Nephron (organoid): ENCODE results near the gene JAG1.

Source experiments
- H3K27ac Mint-ChIP-seq, 3 experiments: 2 replicates each; pipeline ENCODE4 v1.8.0; 2020; ENCODE audit warnings: mixed read lengths in 3 of 3, mild to moderate bottlenecking in 2 of 3, moderate library complexity in 1 of 3
- H3K27me3 Mint-ChIP-seq: 2 replicates; pipeline ENCODE4 v1.8.0; 2021; ENCODE audit warnings: low read depth, mild to moderate bottlenecking, moderate library complexity, mixed read lengths
- H3K36me3 Mint-ChIP-seq: 2 replicates; pipeline ENCODE4 v1.8.0; 2020; ENCODE audit warnings: low read depth, mixed read lengths
- H3K4me1 Mint-ChIP-seq: 2 replicates; pipeline ENCODE4 v1.8.0; 2020; ENCODE audit warnings: mixed read lengths
- H3K4me3 Mint-ChIP-seq, 3 experiments: 2 replicates each; pipeline ENCODE4 v1.8.0; 2020; ENCODE audit warnings: mild to moderate bottlenecking in 3 of 3, mixed read lengths in 3 of 3, moderate library complexity in 2 of 3
- H3K9me3 Mint-ChIP-seq: 2 replicates; pipeline ENCODE4 v1.8.0; 2020; ENCODE audit warnings: mixed read lengths
- TF ChIP-seq, protein P1 (sequence below), 3 experiments: fragments of 200-600 bp; sonication (generic); IDR thresholded peaks; one replicate each; pipeline ENCODE4 v1.5.0; 2021; ENCODE audit warnings: antibody characterized with exemption in 3 of 3; ENCODE audit not compliant: unreplicated experiment in 3 of 3

The JAG1 gene

DNA sequence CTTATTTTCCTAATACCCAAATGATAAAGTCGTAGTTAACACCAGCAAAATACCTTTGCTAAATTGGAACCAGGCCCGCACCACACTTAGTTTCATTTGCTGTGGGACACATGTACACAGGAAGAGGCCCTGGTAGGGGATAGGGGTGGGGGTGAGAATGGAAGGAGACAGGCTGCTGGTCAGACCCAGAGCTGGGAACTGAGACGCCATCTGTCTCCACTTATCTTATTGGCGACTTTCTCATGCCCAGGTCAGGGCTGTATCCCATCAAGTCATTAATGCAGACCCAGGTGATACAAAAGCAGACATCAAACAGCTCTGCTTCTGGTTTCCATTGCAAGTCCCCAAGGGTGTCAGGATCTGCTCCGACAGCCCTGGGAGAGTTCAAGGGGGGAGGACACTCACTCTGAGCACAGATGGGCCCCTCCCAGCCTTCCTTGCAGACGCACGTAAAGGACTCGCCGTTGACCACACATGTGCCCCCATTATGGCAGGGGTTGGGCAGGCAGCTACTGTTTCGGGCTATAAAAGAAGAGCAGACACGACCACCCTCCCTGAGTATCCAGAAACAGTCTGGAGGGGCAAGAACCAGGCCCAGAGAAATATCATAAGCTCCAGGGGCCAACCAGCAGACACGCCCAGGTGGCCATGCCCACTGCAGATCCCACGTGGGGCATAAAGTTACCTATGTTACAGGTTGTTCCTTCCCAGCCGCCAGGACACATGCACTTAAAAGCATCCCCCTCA lies 29.2 kb downstream of the JAG1 start:
- TF ChIP-seq, protein P1, sequence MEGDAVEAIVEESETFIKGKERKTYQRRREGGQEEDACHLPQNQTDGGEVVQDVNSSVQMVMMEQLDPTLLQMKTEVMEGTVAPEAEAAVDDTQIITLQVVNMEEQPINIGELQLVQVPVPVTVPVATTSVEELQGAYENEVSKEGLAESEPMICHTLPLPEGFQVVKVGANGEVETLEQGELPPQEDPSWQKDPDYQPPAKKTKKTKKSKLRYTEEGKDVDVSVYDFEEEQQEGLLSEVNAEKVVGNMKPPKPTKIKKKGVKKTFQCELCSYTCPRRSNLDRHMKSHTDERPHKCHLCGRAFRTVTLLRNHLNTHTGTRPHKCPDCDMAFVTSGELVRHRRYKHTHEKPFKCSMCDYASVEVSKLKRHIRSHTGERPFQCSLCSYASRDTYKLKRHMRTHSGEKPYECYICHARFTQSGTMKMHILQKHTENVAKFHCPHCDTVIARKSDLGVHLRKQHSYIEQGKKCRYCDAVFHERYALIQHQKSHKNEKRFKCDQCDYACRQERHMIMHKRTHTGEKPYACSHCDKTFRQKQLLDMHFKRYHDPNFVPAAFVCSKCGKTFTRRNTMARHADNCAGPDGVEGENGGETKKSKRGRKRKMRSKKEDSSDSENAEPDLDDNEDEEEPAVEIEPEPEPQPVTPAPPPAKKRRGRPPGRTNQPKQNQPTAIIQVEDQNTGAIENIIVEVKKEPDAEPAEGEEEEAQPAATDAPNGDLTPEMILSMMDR (IDR thresholded peaks at IDR 0.05; ENCODE audit: unreplicated experiment in 3 of 3): no peak
- Mint-ChIP-seq H3K4me3 (no peak overlapping the region), H3K4me1 (peaks cover 74% of the 10 kb centered on the region), H3K27ac (peak overlapping the region in 1 of 3 experiments; percentile 74), H3K36me3 (peaks cover 99% of the 10 kb centered on the region), H3K9me3 (no peaks in the 10 kb centered on the region), H3K27me3 (no peaks in the 10 kb centered on the region)

DNA sequence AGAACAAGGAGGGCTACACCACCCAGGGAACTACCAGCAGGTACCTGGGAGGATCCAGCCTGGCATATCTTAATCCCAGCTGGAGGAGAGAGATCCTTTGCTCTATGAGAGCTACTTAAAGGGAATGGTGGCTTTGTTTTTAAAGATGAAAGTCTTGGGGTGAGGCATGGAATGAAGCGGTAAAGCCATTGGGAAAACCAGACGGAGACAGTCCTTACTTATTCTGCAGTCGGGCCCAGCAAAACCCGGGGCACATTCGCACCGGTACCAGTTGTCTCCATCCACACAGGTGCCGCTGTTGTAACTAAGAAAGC lies 30.3 kb downstream of the JAG1 start:
- Mint-ChIP-seq H3K4me1 (peaks cover 67% of the 10 kb centered on the region), H3K4me3 (no peak overlapping the region), H3K27me3 (no peaks in the 10 kb centered on the region), H3K9me3 (no peaks in the 10 kb centered on the region), H3K36me3 (peaks cover 96% of the 10 kb centered on the region), H3K27ac (peak overlapping the region; percentile 18 to 69 (median 28))
- TF ChIP-seq, protein P1 (IDR thresholded peaks at IDR 0.05; ENCODE audit: unreplicated experiment in 3 of 3): no peak

DNA sequence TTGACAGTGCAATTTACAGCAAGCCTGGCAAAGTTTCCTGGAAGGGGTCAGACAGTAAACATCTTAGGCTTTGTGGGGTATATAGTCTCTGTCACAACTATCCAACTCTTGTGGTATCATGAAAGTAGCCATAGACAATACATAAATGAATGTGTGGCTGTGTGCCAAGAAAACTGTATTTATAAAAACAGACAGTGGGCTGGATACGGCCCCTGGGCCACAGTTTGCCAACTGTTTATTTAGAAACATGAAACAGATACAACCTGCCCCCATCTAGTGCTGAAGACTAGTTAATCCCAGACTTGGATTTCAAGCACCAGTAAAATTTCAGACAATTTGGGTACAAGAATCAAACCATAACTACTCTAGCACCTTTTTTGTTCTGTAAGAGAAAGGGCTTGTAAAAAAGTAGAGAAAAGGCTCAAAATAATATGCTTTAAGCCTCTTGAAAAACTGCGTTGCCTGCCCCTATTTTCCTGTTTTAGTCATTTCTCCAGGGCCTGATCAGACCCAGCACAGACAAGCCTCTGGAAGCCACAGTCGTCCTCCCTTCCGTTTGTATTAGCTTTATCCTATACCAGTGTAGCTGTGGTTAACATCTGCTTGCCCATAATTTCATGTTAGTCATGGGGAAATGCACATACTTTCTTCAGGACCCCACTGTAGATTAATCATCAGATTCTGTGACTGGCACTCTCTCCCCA lies 30.8 kb downstream of the JAG1 start:
- peaks cover 67% of the 10 kb centered on the region for H3K4me1 Mint-ChIP-seq
- H3K4me3 Mint-ChIP-seq: no peak overlapping the region
- no peaks in the 10 kb centered on the region for H3K9me3 Mint-ChIP-seq
- H3K27ac Mint-ChIP-seq: peak overlapping the region; percentile 18 to 69 (median 28)
- TF ChIP-seq, protein P1 (IDR thresholded peaks at IDR 0.05; ENCODE audit: unreplicated experiment in 3 of 3): no peak
- H3K27me3 Mint-ChIP-seq: no peaks in the 10 kb centered on the region
- peaks cover 96% of the 10 kb centered on the region for H3K36me3 Mint-ChIP-seq

DNA sequence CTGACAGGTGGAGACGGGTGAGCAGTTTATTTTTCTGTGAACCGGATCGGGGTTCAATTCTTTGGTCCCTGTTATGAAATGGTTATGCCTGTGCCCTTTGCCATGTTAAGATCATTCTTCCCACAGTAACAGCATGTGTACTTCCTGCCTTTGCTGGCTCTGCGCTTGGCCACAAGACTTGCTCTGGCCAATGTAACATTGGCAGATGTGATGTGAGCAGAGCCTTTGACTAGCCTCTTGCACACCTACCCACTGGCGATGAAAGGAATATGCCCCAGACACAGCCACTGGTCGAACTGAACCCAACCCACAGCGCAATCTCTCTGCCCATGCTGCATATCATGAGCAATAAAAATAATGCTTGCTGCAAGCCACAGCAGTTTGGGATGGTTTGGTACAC lies 31.9 kb downstream of the JAG1 start:
- H3K27ac Mint-ChIP-seq: peak overlapping the region in 1 of 3 experiments; percentile 19
- H3K4me1 Mint-ChIP-seq: peaks cover 64% of the 10 kb centered on the region
- TF ChIP-seq, protein P1 (IDR thresholded peaks at IDR 0.05; ENCODE audit: unreplicated experiment in 3 of 3): no peak
- H3K4me3 Mint-ChIP-seq: no peak overlapping the region
- no peaks in the 10 kb centered on the region for H3K27me3 Mint-ChIP-seq
- H3K36me3 Mint-ChIP-seq: peaks cover 91% of the 10 kb centered on the region
- H3K9me3 Mint-ChIP-seq: no peaks in the 10 kb centered on the region

DNA sequence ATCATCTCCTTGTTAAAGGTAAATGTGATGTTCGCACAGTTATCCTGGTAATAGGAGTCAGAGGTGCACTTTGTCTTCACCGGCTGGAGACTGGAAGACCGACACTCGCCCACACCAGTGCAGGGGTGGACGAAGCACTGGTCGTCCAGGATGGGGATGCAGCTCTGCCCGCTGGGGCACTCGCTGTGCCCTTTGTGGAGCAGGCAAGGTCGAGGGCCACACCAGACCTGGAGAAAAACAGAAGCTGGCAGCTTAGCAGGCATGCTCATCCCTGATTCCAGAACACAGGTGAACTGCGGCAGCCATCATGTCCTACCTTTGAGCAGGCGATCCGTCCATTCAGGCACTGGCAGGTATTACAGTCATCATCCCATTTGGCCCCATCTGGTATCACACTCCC lies 32.3 kb downstream of the JAG1 start:
- Mint-ChIP-seq H3K27ac (peak overlapping the region in 2 of 3 experiments; percentile 19 to 82), H3K27me3 (no peaks in the 10 kb centered on the region), H3K36me3 (peaks cover 91% of the 10 kb centered on the region), H3K4me3 (no peak overlapping the region), H3K9me3 (no peaks in the 10 kb centered on the region), H3K4me1 (peaks cover 67% of the 10 kb centered on the region)
- TF ChIP-seq, protein P1 (IDR thresholded peaks at IDR 0.05; ENCODE audit: unreplicated experiment in 3 of 3): no peak
